Activated naive CD4-positive, alpha-beta T cell treated with anti-CD3 and anti-CD28 coated beads, Interleukin-2, amount 50 U/mL, for 24 hours (primary cell): ENCODE results near the gene NOX4.
"Not testable (repeated sequence)": the region's sequence is repeated elsewhere in the genome, so short reads cannot be mapped to it uniquely, and the experiment has no call there.

ENCODE experiments used
- H3K27ac Mint-ChIP-seq: one replicate; pipeline ENCODE4 v1.8.0; 2021; ENCODE audit warnings: mild to moderate bottlenecking, mixed read lengths
- H3K27me3 Mint-ChIP-seq: one replicate; pipeline ENCODE4 v1.8.0; 2021; ENCODE audit warnings: mixed read lengths
- H3K36me3 Mint-ChIP-seq: one replicate; pipeline ENCODE4 v1.8.0; 2021; ENCODE audit warnings: mixed read lengths
- H3K4me1 Mint-ChIP-seq: one replicate; pipeline ENCODE4 v1.8.0; 2021; ENCODE audit warnings: mixed read lengths
- H3K4me3 Mint-ChIP-seq: one replicate; pipeline ENCODE4 v1.8.0; 2021; ENCODE audit warnings: mild to moderate bottlenecking, mixed read lengths
- H3K9me3 Mint-ChIP-seq: one replicate; pipeline ENCODE4 v1.8.0; 2021; ENCODE audit warnings: mixed read lengths

NOX4 gene

GRCh38 chr11:89369356-89369755, 121.8 kb downstream of the NOX4 start:
- H3K4me3 Mint-ChIP-seq, H3K27ac Mint-ChIP-seq, H3K9me3 Mint-ChIP-seq, H3K27me3 Mint-ChIP-seq, H3K36me3 Mint-ChIP-seq, H3K4me1 Mint-ChIP-seq: not testable (repeated sequence)

GRCh38 chr11:89364856-89365255, 126.3 kb downstream of the NOX4 start:
- not testable (repeated sequence) for H3K9me3 Mint-ChIP-seq, H3K36me3 Mint-ChIP-seq, H3K27me3 Mint-ChIP-seq, H3K4me1 Mint-ChIP-seq, H3K4me3 Mint-ChIP-seq, H3K27ac Mint-ChIP-seq

GRCh38 chr11:89361734-89362133, 129.4 kb downstream of the NOX4 start:
- no peaks in the 10 kb centered on the region for H3K4me1 Mint-ChIP-seq
- H3K4me3 Mint-ChIP-seq, result no peak overlapping the region
- no peaks in the 10 kb centered on the region for H3K9me3 Mint-ChIP-seq
- H3K36me3 Mint-ChIP-seq, result no peaks in the 10 kb centered on the region
- no peak overlapping the region for H3K27ac Mint-ChIP-seq
- H3K27me3 Mint-ChIP-seq, result no peaks in the 10 kb centered on the region

GRCh38 chr11:89359208-89359607, 132.0 kb downstream of the NOX4 start:
- not testable (repeated sequence) for H3K36me3 Mint-ChIP-seq, H3K9me3 Mint-ChIP-seq, H3K27ac Mint-ChIP-seq, H3K4me3 Mint-ChIP-seq, H3K4me1 Mint-ChIP-seq, H3K27me3 Mint-ChIP-seq

- Mint-ChIP-seq H3K9me3 (no peaks in the 10 kb centered on the region), H3K27me3 (no peaks in the 10 kb centered on the region), H3K27ac (no peak overlapping the region), H3K4me3 (no peak overlapping the region), H3K4me1 (no peaks in the 10 kb centered on the region), H3K36me3 (no peaks in the 10 kb centered on the region)
Measured at GRCh38 chr11:89358761-89359160, 132.4 kb downstream of the NOX4 start.

GRCh38 chr11:89355646-89356045, 135.5 kb downstream of the NOX4 start:
- Mint-ChIP-seq H3K4me3 (no peak overlapping the region), H3K27ac (no peak overlapping the region), H3K4me1 (no peaks in the 10 kb centered on the region), H3K9me3 (no peaks in the 10 kb centered on the region), H3K36me3 (no peaks in the 10 kb centered on the region), H3K27me3 (no peaks in the 10 kb centered on the region)

- H3K27ac Mint-ChIP-seq, H3K9me3 Mint-ChIP-seq, H3K27me3 Mint-ChIP-seq, H3K4me3 Mint-ChIP-seq, H3K36me3 Mint-ChIP-seq, H3K4me1 Mint-ChIP-seq: not testable (repeated sequence)
Measured at GRCh38 chr11:89354513-89354912, 136.7 kb downstream of the NOX4 start.

GRCh38 chr11:89347071-89347470, 144.1 kb downstream of the NOX4 start:
- Mint-ChIP-seq H3K4me3 (no peak overlapping the region), H3K36me3 (no peaks in the 10 kb centered on the region), H3K27ac (no peak overlapping the region), H3K9me3 (no peaks in the 10 kb centered on the region), H3K4me1 (no peaks in the 10 kb centered on the region), H3K27me3 (no peaks in the 10 kb centered on the region)

GRCh38 chr11:89346601-89347000, 144.6 kb downstream of the NOX4 start:
- no peak overlapping the region for H3K27ac Mint-ChIP-seq
- H3K4me1 Mint-ChIP-seq, result no peaks in the 10 kb centered on the region
- H3K27me3 Mint-ChIP-seq, result no peaks in the 10 kb centered on the region
- no peaks in the 10 kb centered on the region for H3K9me3 Mint-ChIP-seq
- H3K36me3 Mint-ChIP-seq, result no peaks in the 10 kb centered on the region
- no peak overlapping the region for H3K4me3 Mint-ChIP-seq

- not testable (repeated sequence) for H3K27ac Mint-ChIP-seq, H3K27me3 Mint-ChIP-seq, H3K9me3 Mint-ChIP-seq, H3K4me1 Mint-ChIP-seq, H3K36me3 Mint-ChIP-seq, H3K4me3 Mint-ChIP-seq
Measured at GRCh38 chr11:89342880-89343572, 148.1 kb downstream of the NOX4 start.

GRCh38 chr11:89340450-89340849, 150.7 kb downstream of the NOX4 start:
- not testable (repeated sequence) for H3K27me3 Mint-ChIP-seq, H3K4me3 Mint-ChIP-seq, H3K36me3 Mint-ChIP-seq, H3K4me1 Mint-ChIP-seq, H3K27ac Mint-ChIP-seq, H3K9me3 Mint-ChIP-seq

GRCh38 chr11:89338073-89338472, 153.1 kb downstream of the NOX4 start:
- not testable (repeated sequence) for H3K36me3 Mint-ChIP-seq, H3K4me1 Mint-ChIP-seq, H3K4me3 Mint-ChIP-seq, H3K27me3 Mint-ChIP-seq, H3K9me3 Mint-ChIP-seq, H3K27ac Mint-ChIP-seq

- not testable (repeated sequence) for H3K9me3 Mint-ChIP-seq, H3K4me3 Mint-ChIP-seq, H3K36me3 Mint-ChIP-seq, H3K27ac Mint-ChIP-seq, H3K27me3 Mint-ChIP-seq, H3K4me1 Mint-ChIP-seq
Measured at GRCh38 chr11:89337100-89337650, 154.0 kb downstream of the NOX4 start.

- H3K27me3 Mint-ChIP-seq, H3K36me3 Mint-ChIP-seq, H3K4me1 Mint-ChIP-seq, H3K9me3 Mint-ChIP-seq, H3K27ac Mint-ChIP-seq, H3K4me3 Mint-ChIP-seq: not testable (repeated sequence)
Measured at GRCh38 chr11:89333704-89334103, 157.5 kb downstream of the NOX4 start.

- not testable (repeated sequence) for H3K9me3 Mint-ChIP-seq, H3K27me3 Mint-ChIP-seq, H3K4me3 Mint-ChIP-seq, H3K4me1 Mint-ChIP-seq, H3K27ac Mint-ChIP-seq, H3K36me3 Mint-ChIP-seq
Measured at GRCh38 chr11:89331940-89332339, 159.2 kb downstream of the NOX4 start.

- H3K4me3 Mint-ChIP-seq, result no peak overlapping the region
- no peaks in the 10 kb centered on the region for H3K27me3 Mint-ChIP-seq
- H3K36me3 Mint-ChIP-seq, result no peaks in the 10 kb centered on the region
- no peak overlapping the region for H3K27ac Mint-ChIP-seq
- H3K9me3 Mint-ChIP-seq, result no peaks in the 10 kb centered on the region
- no peaks in the 10 kb centered on the region for H3K4me1 Mint-ChIP-seq
Measured at GRCh38 chr11:89327885-89328284, 163.3 kb downstream of the NOX4 start.

- Mint-ChIP-seq H3K4me3 (no peak overlapping the region), H3K4me1 (no peaks in the 10 kb centered on the region), H3K36me3 (peaks cover 1% of the 10 kb centered on the region), H3K9me3 (peaks cover 4% of the 10 kb centered on the region), H3K27me3 (peaks cover 2% of the 10 kb centered on the region), H3K27ac (no peak overlapping the region)
Measured at GRCh38 chr11:89321401-89321800, 169.8 kb downstream of the NOX4 start.
